ENCODE results near the gene FALEC. TPM values are rescaled to one million over a fixed set of nuclear protein-coding genes. Genes with fewer than 3 reads are reported as not detected.

The FALEC gene
- total and polyA plus RNA-seq, 9 of the 15 experiments (the other 6 are each of a cell fraction or from before 2014, with no cell fraction given) = 0.15 to 1.8 (median 0.53) TPM; not detected in 5

- TF ChIP-seq RBM34 (IDR thresholded peaks at IDR 0.05; ENCODE audit: borderline replicate concordance, insufficient read depth, low read length) (no peak), ERF (CRISPR knock-in tag; IDR thresholded peaks at IDR 0.05) (0 out of 2 replicates have a peak, but pooled peaks have one; percentile 30), RAD21 (CRISPR knock-in tag; conservative IDR thresholded peaks at IDR 0.05 in 1 of 2, IDR thresholded peaks at IDR 0.05 in 1 of 2) (0 out of 4 replicates have a peak, but pooled peaks of 1 of the 2 experiments have one; percentile 11), KDM5B (IDR thresholded peaks at IDR 0.05; ENCODE audit: insufficient replicate concordance, low read depth, low read length) (peak; percentile 29), FOXJ2 (tag; IDR thresholded peaks at IDR 0.05) (no peak), PHF8 (IDR thresholded peaks at IDR 0.05; ENCODE audit: borderline replicate concordance, low read length) (no peak), NFIX (CRISPR knock-in tag; IDR thresholded peaks at IDR 0.05; ENCODE audit: low read depth) (no peak), ARNT (IDR thresholded peaks at IDR 0.05) (no peak), ZNF3 (CRISPR knock-in tag; IDR thresholded peaks at IDR 0.05) (no peak), ZNF436 (CRISPR knock-in tag; IDR thresholded peaks at IDR 0.05) (no peak), ZNF644 (tag; IDR thresholded peaks at IDR 0.05; ENCODE audit: low read depth) (no peak), RBBP5 (IDR thresholded peaks at IDR 0.05; ENCODE audit: borderline replicate concordance, insufficient read depth, low read length, poor library complexity, severe bottlenecking) (no peak), NELFE (IDR thresholded peaks at IDR 0.05; ENCODE audit: insufficient read depth, insufficient read length) (no peak), ZNF507 (tag; conservative IDR thresholded peaks at IDR 0.05) (no peak), IRF9 (tag; IDR thresholded peaks at IDR 0.05) (peak; percentile 58; the same call in 1 of the 2 replicates), ZKSCAN8 (CRISPR knock-in tag; IDR thresholded peaks at IDR 0.05) (no peak), NR1H2 (CRISPR knock-in tag; IDR thresholded peaks at IDR 0.05) (no peak), ARID4B (CRISPR knock-in tag; IDR thresholded peaks at IDR 0.05) (no peak; the same call in 1 of the 2 replicates), E4F1 (CRISPR knock-in tag; IDR thresholded peaks at IDR 0.05; ENCODE audit: borderline replicate concordance) (no peak)
Measured at GRCh38 chr1:150552128-150552910, 36.8 kb downstream of the FALEC start (continued).

Measured in K562 (cell line).